ENCODE results near the gene KCNQ4. TPM values are rescaled to one million over a fixed set of nuclear protein-coding genes. Genes with fewer than 3 reads are reported as not detected.

The KCNQ4 gene
- total and polyA plus RNA-seq, 2 experiments from 2014 or later = 1.3 to 3.0 TPM

DNA sequence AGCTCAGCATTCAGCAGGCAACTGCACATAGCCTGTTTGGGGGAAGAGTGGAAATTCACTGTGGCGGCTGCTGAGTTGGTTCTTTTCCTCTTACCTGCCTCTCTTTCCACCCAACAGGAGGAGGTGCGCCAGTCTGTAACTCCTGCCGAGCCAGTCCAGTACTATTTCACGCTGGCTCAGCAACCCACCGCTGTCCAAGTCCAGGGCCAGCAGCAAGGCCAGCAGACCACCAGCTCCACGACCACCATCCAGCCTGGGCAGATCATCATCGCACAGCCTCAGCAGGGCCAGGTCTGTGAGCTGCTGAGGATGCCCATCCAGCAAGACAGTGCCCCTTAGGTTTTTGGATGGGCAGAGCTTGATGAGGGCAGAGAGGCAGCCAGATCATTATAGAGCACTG is 25.6 kb upstream of the KCNQ4 start (continued):
- TF ChIP-seq STAT1 (IDR thresholded peaks at IDR 0.05; ENCODE audit: unreplicated experiment) = no peak
- TF ChIP-seq, protein P1, sequence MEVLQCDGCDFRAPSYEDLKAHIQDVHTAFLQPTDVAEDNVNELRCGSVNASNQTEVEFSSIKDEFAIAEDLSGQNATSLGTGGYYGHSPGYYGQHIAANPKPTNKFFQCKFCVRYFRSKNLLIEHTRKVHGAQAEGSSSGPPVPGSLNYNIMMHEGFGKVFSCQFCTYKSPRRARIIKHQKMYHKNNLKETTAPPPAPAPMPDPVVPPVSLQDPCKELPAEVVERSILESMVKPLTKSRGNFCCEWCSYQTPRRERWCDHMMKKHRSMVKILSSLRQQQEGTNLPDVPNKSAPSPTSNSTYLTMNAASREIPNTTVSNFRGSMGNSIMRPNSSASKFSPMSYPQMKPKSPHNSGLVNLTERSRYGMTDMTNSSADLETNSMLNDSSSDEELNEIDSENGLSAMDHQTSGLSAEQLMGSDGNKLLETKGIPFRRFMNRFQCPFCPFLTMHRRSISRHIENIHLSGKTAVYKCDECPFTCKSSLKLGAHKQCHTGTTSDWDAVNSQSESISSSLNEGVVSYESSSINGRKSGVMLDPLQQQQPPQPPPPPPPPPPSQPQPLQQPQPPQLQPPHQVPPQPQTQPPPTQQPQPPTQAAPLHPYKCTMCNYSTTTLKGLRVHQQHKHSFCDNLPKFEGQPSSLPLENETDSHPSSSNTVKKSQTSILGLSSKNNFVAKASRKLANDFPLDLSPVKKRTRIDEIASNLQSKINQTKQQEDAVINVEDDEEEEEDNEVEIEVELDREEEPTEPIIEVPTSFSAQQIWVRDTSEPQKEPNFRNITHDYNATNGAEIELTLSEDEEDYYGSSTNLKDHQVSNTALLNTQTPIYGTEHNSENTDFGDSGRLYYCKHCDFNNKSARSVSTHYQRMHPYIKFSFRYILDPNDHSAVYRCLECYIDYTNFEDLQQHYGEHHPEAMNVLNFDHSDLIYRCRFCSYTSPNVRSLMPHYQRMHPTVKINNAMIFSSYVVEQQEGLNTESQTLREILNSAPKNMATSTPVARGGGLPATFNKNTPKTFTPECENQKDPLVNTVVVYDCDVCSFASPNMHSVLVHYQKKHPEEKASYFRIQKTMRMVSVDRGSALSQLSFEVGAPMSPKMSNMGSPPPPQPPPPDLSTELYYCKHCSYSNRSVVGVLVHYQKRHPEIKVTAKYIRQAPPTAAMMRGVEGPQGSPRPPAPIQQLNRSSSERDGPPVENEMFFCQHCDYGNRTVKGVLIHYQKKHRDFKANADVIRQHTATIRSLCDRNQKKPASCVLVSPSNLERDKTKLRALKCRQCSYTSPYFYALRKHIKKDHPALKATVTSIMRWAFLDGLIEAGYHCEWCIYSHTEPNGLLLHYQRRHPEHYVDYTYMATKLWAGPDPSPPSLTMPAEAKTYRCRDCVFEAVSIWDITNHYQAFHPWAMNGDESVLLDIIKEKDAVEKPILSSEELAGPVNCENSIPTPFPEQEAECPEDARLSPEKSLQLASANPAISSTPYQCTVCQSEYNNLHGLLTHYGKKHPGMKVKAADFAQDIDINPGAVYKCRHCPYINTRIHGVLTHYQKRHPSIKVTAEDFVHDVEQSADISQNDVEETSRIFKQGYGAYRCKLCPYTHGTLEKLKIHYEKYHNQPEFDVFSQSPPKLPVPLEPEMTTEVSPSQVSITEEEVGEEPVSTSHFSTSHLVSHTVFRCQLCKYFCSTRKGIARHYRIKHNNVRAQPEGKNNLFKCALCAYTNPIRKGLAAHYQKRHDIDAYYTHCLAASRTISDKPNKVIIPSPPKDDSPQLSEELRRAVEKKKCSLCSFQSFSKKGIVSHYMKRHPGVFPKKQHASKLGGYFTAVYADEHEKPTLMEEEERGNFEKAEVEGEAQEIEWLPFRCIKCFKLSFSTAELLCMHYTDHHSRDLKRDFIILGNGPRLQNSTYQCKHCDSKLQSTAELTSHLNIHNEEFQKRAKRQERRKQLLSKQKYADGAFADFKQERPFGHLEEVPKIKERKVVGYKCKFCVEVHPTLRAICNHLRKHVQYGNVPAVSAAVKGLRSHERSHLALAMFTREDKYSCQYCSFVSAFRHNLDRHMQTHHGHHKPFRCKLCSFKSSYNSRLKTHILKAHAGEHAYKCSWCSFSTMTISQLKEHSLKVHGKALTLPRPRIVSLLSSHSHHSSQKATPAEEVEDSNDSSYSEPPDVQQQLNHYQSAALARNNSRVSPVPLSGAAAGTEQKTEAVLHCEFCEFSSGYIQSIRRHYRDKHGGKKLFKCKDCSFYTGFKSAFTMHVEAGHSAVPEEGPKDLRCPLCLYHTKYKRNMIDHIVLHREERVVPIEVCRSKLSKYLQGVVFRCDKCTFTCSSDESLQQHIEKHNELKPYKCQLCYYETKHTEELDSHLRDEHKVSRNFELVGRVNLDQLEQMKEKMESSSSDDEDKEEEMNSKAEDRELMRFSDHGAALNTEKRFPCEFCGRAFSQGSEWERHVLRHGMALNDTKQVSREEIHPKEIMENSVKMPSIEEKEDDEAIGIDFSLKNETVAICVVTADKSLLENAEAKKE (CRISPR knock-in tag; IDR thresholded peaks at IDR 0.05) = no peak

DNA sequence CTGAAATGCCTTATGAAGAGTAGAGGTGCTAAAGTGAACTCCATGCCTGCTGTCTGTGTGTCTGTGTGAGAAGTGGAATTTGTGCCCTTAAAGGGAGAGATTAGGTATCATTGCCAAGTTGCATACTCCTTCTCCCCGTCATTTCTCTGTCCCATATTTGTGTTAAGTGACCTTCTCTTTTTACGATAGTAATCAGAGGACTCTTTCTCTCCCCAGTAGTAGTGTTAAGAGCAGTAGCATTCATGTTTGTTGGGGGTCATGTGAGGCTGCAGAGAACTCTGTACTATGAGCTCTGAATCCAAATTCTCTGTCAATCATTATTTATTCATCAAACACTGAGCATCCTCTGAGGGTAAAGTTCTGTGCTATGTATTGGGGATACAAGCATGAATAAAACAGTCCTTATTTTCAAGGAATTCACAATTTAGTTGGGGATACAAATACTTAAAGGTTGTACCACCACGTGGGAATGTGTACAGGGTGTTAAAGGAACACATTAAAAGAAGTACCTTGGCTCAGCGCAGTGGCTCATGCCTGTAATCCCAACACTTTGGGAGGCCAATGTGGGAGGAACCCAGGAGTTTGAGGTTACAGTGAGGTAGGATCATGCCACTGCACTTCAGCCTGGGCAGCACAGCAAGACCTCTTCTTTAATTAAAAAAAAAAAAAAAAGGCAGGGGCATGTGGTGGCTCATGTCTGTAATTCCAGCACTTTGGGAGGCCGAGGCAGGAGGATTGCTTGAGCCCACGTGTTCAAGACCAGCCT is 24.8 kb upstream of the KCNQ4 start:
- Mint-ChIP-seq H3K9me3 (no peaks in the 10 kb centered on the region), H3K36me3 (ENCODE audit: low read depth) (peaks cover 81% of the 10 kb centered on the region), H3K4me3 (no peak overlapping the region), H3K27ac (no peak overlapping the region), H3K27me3 (ENCODE audit: insufficient read depth, low read depth, poor library complexity) (peaks cover 2% of the 10 kb centered on the region), H3K4me1 (no peaks in the 10 kb centered on the region)
- Histone ChIP-seq H3K9me2 (ENCODE audit: insufficient read depth) (no peaks in the 10 kb centered on the region), H4K20me1 (replicated peaks; ENCODE audit: insufficient read depth) (peaks cover 19% of the 10 kb centered on the region), H3K4me1 (ENCODE audit: insufficient read depth) (no peaks in the 10 kb centered on the region), H3K4me2 (no peak overlapping the region), H3K79me2 (replicated peaks; ENCODE audit: insufficient read depth) (no peaks in the 10 kb centered on the region), H3F3A (replicated peaks; ENCODE audit: low read depth) (no peaks in the 10 kb centered on the region), H3K27ac (ENCODE audit: low read depth) (no peak overlapping the region), H3K27me3 (ENCODE audit: insufficient read depth) (no peaks in the 10 kb centered on the region), H3K4me3 (no peak overlapping the region), H3K36me3 (ENCODE audit: insufficient read depth) (peaks cover 49% of the 10 kb centered on the region), H2AFZ (no peak overlapping the region)
- no peak for DNase-seq (ENCODE audit: low spot score)
- no peak for ATAC-seq
- TF ChIP-seq CREB1 (CRISPR knock-in tag; IDR thresholded peaks at IDR 0.05; ENCODE audit: low read depth) = no peak
- no peak for TF ChIP-seq ZNF114 (CRISPR knock-in tag; IDR thresholded peaks at IDR 0.05)
- TF ChIP-seq EZH2 (IDR thresholded peaks at IDR 0.05; ENCODE audit: low read depth, unreplicated experiment) = no peak
- TF ChIP-seq, protein P1 (CRISPR knock-in tag; IDR thresholded peaks at IDR 0.05) = no peak
- TF ChIP-seq, protein P2, sequence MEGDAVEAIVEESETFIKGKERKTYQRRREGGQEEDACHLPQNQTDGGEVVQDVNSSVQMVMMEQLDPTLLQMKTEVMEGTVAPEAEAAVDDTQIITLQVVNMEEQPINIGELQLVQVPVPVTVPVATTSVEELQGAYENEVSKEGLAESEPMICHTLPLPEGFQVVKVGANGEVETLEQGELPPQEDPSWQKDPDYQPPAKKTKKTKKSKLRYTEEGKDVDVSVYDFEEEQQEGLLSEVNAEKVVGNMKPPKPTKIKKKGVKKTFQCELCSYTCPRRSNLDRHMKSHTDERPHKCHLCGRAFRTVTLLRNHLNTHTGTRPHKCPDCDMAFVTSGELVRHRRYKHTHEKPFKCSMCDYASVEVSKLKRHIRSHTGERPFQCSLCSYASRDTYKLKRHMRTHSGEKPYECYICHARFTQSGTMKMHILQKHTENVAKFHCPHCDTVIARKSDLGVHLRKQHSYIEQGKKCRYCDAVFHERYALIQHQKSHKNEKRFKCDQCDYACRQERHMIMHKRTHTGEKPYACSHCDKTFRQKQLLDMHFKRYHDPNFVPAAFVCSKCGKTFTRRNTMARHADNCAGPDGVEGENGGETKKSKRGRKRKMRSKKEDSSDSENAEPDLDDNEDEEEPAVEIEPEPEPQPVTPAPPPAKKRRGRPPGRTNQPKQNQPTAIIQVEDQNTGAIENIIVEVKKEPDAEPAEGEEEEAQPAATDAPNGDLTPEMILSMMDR (conservative IDR thresholded peaks at IDR 0.05; ENCODE audit: low read depth in 2 of 2) = no peak
- TF ChIP-seq EZH2phosphoT487 (IDR thresholded peaks at IDR 0.05; ENCODE audit: unreplicated experiment) = no peak

All from GM23338 (cell line).